Stimulated activated CD8-positive, alpha-beta memory T cell treated with anti-CD3 and anti-CD28 coated beads, Interleukin-4, amount 100 ng/mL, for 4 hours (primary cell): ENCODE measurements around the gene RNF10.
A peak's percentile ranks its signal among the peaks of the same experiment; 100 is the strongest.
"Not testable (repeated sequence)": the region's sequence is repeated elsewhere in the genome, so short reads cannot be mapped to it uniquely, and the experiment has no call there.

ENCODE experiments used
- DNase-seq, 2 donors: peaks; one replicate each; pipeline ENCODE4 v3.0.0-alpha.2; 2020; ENCODE audit warnings: low read depth in 2 of 2, low spot score in 1 of 2

RNF10 gene

DNA sequence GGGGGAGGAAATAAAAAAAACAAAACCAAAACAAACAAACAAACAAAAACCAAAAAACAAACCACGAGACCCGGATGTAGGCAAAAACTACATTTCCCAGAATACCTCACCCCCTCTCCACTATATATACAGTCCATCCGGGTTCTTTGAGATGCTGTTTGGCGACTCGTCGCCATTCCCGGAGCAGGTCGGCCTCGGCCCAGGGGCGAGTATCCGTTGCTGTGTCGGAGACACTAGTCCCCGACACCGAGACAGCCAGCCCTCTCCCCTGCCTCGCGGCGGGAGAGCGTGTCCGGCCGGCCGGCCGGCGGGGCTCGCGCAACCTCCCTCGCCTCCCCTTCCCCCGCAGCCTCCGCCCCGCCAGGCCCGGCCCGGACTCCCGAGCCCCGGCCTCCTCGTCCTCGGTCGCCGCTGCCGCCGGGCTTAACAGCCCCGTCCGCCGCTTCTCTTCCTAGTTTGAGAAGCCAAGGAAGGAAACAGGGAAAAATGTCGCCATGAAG lies at the start of gene RNF10:
Gene RNF10 (plus strand): TSS at position 154 of the 500 bp plus-strand sequence. CDS start 456 bp downstream, outside the sequence.
- DNase-seq = peak in 1 of 2 donors; percentile 29

DNA sequence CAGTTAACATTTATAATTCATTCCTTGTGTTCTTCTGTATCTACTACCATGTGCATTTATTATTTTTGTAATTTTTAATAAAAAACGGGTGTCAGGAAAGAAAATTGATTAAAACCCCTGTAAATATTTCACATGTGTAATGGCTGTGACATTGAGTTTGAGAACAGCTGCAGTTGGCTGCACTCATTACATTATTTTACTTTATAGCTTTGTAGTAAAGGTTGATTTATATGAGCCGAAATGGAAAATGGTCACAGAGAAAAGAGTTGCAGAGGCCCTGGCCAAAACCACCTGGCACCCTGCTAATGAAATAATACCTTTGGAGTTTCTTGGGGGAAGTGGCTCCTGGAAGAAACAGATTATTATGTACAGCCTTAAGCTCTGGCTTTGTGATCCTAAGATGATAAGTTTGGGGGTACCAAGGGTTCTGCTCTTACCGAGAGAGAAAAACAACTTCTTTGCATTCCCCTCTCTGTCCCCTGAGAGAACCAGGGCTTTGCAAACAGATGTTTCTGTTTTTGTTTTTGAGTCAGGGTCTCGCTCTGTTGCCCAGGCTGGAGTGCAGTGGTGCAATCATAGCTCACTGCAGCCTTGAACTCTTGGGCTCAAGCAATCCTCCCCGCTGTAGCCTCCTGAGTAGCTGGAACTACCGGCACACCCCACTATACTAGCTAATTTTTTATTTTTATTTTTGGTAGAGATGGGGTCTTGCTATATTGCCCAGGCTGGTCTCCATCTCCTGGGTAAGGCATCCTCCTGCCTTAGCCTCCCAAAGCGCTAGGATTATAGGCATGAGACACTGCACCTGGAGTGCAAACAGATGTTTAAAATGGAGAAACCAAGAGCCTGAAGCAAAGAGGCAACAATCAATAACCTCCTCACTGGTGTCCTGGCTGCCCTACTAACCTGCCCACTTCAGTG lies 47.9 kb upstream of the RNF10 start:
- DNase-seq = no peak

DNA sequence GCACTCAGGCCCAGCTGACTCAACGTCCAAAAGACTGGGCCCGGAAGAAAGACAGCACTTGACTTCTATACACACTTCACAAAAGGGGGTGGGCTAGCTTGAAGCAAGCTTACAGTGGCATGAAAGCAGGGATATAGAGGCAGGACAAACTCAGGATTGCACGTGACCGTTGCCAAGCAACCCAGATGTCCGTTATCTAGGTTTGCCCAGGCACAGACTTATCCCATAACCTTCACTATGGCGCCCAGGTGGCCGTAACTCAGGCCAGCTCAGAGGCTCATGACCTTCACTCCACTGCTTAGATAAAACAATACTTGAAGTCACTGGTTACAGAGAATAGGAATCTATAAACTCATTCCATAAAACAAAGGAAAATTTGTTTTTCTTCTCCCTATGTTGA lies 46.6 kb upstream of the RNF10 start:
- DNase-seq = not testable (repeated sequence)

DNA sequence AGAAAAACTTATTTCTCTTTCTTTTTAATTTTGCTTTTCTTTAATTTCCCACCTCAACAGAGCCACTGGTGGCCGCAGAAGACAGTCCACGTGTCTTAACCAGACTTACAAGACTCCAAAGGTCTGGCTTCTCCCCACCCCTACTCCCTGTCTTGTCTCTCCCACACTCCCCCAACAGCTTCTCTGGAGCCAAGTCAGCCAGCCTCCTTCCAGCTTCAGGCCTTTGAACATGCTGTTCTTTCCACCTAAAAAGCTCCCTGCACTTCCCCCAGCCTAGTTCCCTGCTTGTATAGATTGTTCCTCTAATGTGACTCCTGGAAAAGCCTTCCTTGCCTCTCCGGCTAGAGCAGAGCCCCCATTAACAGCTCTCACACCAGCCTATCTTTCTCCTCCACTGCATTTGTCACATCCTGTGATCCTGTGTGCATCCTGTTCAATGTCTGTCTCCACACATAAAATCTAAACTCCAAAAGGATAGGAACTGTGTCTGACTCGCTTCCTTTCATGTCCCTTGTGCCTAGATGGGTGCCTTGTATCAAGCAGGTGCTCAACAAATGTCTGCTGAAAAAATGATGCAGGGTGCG lies 46.0 kb upstream of the RNF10 start:
- DNase-seq = no peak

DNA sequence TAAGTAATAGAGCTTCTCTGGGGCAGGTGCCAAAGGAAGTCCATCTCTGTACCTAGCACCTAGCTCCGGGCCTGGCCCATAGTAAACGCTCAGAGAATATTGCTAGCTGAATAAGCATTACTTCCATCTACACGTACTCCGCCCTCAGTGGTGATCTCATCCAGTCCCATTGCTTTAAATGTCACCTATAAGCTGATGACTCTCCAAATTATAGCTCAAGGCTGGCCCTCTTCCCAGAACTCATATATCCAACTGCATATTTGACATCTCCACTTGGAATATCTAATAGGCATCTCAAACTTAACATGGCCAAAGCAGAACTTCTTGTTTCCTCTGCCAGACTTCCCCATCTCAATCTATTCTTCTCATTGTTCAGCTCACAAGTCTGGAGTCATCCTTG lies 45.1 kb upstream of the RNF10 start:
- DNase-seq = no peak

DNA sequence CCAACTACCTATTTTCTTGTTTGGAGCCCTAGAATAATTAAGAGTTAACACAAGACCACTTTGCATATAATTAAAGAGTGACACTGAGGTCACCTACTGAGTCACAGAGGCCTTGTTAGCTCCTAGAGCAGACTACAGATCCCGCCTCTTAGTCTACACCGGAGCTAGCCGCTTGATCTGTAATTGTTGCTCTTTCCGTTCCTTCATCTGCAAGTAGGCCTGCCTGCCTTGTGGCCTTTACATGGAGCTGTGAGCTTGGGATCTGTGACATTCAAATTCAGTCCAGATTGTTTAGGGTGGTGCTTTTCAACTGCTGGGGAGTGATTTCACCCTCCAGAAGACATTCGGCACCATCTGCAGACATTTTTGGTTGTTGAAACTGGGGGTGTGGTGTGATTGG lies 43.8 kb upstream of the RNF10 start:
- no peak for DNase-seq

DNA sequence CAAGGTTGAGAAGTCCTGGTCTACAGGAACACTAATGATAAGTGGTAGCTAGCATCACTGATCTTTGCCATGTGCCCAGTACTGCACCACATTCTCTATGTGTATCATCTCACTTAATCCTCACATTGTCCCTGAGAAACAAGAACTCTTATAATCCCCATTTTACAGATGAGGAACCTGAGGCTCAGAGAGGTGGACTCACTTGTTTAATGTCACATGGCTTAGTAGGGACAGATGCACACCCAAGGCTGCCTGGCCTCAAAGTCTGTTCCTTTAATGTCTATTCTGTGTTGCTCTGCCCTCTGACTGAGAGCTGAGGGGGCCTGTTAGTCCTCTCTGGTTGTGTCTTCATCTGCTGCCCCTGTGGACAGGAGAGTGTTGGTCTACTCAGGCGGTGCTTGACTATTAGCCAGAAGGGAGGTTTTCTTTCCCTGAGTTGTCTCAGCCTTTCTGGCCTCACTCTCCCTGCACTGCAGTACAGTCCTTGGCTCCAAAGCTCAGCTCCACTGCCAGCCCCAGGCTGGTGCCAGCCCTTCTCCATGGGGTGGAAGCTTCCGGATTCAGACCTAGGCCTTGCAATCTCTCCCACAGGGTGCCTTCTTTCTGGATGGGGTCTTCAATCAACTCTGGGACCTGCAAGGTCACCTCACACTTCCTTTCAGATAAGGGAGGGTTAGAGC lies 43.2 kb upstream of the RNF10 start:
- DNase-seq = no peak

DNA sequence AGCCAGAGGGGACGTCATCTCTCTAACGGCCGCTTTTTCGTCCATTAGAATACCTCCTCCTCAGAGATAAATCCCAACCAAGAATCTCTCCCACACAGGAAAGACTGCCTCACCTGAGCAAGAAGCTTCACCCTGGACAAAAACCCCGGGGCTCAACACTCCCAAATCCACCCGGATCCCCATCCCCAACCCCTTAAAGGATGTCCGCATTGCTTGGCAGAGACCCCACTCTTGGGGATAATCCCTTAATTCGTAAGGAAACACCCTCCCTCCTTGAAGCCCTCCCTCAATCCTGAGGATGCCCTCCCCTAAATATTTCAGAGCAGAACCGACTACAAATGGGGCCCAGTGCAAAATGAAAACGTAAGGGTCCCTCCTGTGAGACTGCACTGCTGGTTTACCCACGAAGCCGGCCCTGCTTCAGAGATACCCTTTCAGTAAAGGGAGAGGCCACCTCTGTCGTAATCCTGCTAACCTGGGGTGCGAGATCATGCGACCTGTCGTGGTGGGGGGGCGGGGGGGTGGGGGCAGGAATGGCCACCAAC lies 38.9 kb upstream of the RNF10 start:
- no peak for DNase-seq

DNA sequence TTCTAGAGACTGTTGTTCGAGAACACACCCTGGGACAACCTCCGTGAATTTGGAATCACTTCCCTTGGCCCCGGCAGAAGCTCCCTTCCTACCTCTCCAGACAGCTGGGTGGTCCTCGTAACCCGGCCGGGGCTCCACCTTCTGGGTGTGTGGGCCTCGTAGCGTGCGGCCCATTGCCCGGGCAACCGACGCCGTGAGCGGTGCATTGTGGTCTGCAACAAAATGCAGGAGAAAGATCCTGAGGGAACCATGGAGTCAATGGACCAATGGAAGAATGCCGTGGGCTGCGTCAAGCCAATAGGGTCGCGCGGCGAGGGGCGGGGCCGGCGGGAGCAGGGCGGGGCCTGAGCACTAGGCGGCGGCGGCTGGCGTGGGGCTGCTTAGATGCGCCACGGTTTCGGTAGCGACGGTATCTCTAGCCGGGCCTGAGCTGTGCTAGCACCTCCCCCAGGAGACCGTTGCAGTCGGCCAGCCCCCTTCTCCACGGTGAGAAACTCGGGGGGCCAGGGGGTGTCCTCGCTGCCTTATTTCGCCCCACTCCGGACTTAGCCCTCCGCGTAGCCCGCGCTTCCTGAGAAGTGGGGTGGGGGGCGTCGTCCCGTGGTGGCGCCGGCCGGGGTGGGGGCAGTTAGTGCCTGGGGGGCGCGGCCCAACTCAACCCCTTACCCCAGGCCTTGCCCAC lies 38.3 kb upstream of the RNF10 start, which contains the start of gene DYNLL1:
Gene DYNLL1 (plus strand): TSS at position 383 of the 682 bp plus-strand sequence. CDS start 309 bp downstream, outside the sequence.
- DNase-seq = peak; percentile 92 to 94

DNA sequence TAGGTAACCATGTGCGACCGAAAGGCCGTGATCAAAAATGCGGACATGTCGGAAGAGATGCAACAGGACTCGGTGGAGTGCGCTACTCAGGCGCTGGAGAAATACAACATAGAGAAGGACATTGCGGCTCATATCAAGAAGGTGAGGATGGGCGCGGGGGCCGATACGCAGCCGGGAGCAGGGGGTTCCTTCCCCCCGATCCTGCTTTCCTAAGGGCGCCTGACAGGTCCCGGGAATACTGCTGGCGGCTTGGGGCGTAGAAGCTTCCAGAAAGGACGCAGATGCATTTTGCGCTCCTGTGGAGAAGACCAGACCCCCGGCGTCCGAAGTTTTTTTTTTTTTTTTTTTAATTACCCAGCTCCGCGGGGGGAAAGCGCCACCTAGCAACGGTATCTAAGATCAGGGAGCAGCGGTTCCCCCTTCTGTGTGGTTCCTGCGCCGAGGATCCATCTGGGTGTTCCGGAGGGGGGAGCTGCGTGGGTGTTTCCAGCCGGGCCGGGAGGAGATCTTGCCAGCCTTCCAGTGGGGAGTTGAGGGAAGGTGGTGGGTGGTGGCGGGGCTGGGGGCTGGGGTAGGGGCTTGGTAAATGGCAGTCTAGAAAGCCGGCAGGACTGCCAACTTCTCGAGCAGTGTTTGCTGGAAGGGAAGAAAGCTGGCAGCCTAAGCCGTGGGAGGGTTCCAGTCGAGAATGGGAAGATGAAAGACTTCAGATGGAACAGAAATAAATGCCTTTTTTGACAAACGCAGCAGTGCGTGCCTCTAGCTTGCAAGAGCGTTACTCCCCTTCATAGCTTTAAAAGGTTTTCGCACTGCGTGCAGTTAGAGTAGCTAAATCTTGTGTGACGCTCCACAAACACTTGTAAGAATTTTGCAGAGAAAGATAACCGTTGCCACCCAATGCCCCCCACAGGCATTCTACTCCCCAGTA lies 37.5 kb upstream of the RNF10 start:
- peak; percentile 25 to 32 for DNase-seq

DNA sequence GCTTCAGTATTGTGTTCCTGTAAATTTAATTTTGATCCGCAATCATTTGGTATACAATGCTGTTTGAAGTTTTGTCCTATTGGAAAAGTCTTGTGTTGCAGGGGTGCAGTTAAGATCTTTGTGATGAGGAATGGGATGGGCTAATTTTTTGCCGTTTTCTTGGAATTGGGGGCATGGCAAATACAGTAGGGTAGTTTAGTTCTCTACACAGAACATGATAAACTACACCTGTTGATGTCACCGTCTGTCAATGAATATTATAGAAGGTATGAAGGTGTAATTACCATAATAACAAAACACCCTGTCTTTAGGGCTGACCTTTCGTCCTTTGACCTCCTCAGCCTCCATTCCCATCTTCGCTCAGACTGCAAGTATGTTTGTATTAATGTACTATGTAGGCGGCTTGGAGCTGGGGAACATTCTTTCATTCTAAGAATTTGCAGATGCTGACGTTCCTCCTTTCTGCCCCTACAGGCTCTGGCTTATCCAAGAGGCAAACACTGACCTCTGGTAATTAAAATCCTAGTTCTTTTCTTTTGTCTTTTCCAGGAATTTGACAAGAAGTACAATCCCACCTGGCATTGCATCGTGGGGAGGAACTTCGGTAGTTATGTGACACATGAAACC lies 36.5 kb upstream of the RNF10 start:
- no peak for DNase-seq

DNA sequence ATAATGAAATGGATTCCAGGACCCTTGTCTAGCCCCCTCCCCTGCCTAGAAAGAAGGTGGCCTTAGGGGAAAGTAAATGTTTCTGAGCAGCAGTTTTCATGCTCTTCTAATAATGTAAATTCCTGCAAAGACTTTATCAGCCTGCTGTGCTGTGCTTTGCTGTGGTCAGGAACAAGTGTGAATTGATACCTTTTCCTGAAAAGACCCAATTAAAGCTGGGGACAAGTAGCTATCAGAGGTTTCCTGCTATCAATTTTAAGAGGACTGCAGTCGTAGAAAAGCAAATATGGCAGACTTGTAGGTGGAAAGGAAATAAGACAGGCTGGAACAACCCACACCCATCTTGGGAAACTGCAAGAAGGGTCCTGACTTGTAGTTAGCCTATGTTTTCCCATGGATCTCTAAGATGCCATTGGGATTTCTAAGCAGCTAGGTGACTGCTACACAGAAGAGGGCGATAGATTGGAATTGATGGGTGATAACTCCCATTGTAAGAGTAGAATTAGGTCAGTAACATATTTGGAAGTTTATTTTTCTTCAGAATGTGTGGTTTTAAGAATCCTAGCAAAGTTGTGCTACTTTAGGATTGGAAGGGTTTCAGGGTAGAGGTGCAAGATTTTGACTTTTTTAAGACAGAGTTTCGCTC lies 35.2 kb upstream of the RNF10 start:
- DNase-seq = no peak

DNA sequence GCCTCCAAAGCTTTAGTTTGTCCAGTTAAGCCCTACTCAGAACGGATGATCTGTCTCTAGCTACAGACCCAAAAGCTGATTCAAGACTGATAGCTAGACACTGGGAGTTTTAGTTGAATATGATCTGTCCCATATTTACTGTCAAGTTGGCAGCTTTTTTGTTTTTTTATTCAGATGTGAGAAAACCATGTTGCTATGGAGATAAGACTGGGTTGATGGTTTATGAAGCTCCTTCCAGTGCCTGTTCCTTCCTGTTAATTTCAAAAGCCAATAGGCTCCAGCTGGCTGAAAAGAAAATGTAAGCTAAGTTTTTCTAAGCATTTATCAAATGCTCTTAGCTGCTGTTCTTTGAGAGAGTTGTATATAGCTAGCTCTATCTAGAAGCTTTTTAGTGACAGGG lies 33.6 kb upstream of the RNF10 start:
- DNase-seq = no peak

DNA sequence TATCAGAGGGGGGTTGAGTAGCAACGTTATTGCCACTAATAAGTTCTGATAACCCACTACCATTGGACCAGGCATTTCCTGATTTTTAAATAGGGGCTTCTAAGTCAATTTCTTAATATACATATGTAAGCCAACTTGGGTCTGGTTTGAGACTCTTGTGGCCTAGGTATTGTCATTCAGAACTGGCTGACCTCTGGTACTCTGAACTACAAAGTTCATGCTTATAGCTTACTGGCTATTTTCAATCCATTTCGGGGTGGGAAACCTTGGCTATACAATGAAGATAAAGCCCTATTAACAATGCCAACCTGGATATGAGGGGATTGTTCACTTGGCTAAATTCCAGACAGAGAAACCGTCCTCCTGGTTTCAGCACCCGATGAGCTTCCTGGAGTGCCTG lies 29.6 kb upstream of the RNF10 start:
- no peak for DNase-seq

DNA sequence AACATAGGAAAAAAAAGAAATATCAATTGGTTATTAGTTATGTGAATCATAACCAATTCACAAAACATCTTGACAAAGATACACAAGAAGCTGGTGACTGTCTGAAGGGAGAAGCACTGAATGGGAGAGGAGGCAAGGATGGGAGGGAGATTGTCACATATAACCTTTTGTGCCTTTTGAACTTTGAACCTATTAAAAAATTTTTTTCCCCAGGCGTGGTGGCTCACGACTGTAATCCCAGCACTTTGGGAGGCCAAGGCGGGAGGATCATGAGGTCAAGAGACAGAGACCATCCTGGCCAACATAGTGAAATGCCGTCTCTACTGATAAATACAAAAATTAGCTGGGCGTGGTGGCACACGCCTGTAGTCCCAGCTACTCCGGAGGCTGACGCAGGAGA lies 25.6 kb upstream of the RNF10 start:
- DNase-seq = no peak

DNA sequence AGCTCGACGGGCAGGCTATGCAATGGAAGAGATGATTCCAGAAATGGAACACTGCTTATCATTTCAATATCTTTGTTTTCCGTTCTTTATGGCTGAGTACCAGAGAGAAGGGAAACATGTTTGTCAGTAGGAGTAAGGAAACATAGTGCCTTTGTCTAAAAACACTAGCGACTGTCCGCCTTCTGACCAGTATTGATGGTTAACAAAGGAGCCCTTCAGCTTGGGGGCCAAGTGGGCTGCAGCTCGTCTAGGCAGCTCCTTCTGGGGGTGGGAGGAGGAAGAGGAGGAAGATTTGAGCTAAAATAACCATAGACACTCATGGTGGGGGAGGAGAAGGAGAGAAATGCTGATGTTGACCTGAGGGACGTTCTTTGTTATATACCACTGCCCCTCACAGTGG lies 20.2 kb upstream of the RNF10 start:
- no peak for DNase-seq

DNA sequence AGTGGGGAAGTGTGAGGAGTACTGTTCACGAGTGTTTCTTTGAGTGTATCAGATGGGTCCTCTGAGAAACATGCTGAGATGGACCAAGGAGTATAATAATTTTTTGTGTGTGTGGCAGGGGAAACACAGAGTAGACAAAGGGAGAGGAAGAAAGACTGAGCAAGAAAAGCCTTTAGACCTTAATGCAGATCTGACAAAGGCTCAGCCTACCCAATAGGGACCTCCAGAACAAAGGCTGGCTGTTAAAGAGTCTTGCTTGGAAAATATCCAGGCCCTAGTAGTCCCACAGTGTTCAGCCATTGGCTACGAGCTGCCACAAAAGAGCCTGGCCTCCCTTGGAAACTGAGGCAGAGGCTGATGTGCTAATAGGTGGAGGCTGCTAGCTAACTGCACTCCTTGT lies 18.7 kb upstream of the RNF10 start:
- no peak for DNase-seq

DNA sequence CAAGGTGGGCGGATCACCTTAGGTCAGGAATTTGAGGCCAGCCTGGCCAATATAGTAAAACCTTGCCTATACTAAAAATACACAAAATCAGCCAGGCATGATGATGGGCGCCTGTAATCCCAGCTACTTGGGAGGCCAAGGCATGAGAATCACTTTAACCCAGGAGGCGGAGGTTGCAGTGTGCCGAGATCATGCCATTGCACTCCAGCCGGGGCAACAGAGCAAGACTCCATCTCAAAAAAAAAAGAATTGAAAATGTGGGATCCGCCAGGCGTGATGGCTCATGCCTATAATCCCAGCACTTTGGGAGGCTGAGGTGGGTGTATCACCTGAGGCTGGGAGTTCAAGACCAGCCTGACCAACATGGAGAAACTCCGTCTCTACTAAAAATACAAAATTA lies 14.8 kb upstream of the RNF10 start:
- DNase-seq = not testable (repeated sequence)

DNA sequence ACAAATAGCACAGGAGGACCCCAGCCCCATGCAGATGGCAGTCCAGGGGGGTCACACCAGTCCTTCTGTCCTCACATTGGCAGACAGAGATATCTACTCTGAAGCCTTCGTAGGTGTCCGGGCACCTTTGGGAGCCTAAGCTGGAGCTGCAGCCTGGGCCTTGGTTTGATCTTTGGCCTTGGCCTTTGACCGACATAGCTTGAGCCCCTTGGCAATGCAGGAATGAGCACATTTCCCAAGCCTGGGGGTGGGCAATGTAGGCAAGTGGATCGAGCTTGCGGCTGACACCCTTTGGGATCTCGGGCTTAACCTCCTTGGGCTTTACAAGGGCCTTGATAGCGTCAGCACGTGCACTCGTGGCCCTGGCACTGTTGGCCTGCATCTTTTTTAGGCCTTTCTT lies 11.6 kb upstream of the RNF10 start:
- DNase-seq = no peak
